Measurements from ENCODE around the gene MAPK8. TPM values are rescaled to one million over a fixed set of nuclear protein-coding genes. Genes with fewer than 3 reads are reported as not detected.

Gene MAPK8
- 75.7 and 87.9 TPM in 2 replicates for total RNA-seq

GRCh38 chr10:48306265-48306869, at the start of gene MAPK8:
Gene MAPK8, plus strand, starts transcription at chr10:48306677. Its CDS starts 94,984 bp downstream, at chr10:48401661.

GRCh38 chr10:48274636-48275035, 31.8 kb upstream of the MAPK8 start, which contains the start of gene FRMPD2:
Gene FRMPD2, minus strand, starts transcription at chr10:48274696. Its CDS starts 129 bp downstream, at chr10:48274567.

Other genes with a start within 250 kb of the MAPK8 start
- gene FRMPD2, start 32.0 kb upstream of the MAPK8 start, total RNA-seq = under 0.01 TPM in 1 of 2 replicates, not detected in the other